Transverse colon (tissue), 4 donors: ENCODE data around the gene ANXA2R. TPM values are rescaled to one million over a fixed set of nuclear protein-coding genes. Genes with fewer than 3 reads are reported as not detected.

Source experiments
- DNase-seq: peaks from one replicate; pipeline ENCODE4 v3.0.0-alpha.2; 2019
- H3K27ac ChIP-seq, 4 donors: fragments of 200-600 bp; sonication (generic); 2 replicates each; pipeline ENCODE4 v1.5.1; 2016 to 2018; ENCODE audit warnings: inconsistent platforms in 4 of 4
- H3K27me3 ChIP-seq: fragments of 200-600 bp; sonication (generic); 2 replicates; pipeline ENCODE4 v1.5.1; 2017; ENCODE audit warnings: inconsistent platforms
- H3K36me3 ChIP-seq, 4 donors: fragments of 200-600 bp; sonication (generic); 2 replicates each; pipeline ENCODE4 v1.5.1; 2017 to 2019; ENCODE audit warnings: inconsistent platforms in 4 of 4
- H3K4me1 ChIP-seq, 4 donors: fragments of 200-600 bp; sonication (generic); 2 replicates each; pipeline ENCODE4 v1.5.1; 2017 to 2020; ENCODE audit warnings: inconsistent platforms in 4 of 4
- H3K4me3 ChIP-seq, 4 donors: fragments of 200-600 bp; sonication (generic); 1 replicate in 1 of 4; 2 replicates in 3 of 4; pipeline versions ENCODE4 v1.5.1 to v1.6.1; 2017 to 2019; ENCODE audit warnings: inconsistent platforms in 4 of 4
- H3K9me3 ChIP-seq, 2 donors: fragments of 200-600 bp; sonication (generic); 2 replicates each; pipeline ENCODE4 v1.5.1; 2017 to 2019; ENCODE audit warnings: inconsistent platforms in 2 of 2
- CTCF ChIP-seq, 5 experiments: fragments of 200-600 bp in 3 of 5; fragments of 450-650 bp in 2 of 5; sonication (generic) in 3 of 5; IDR thresholded peaks; 1 replicate in 2 of 5; 2 replicates in 3 of 5; pipeline ENCODE4 v1.5.1; 2016 to 2017; ENCODE audit warnings: antibody characterized with exemption in 5 of 5, inconsistent platforms in 3 of 5, mild to moderate bottlenecking in 2 of 5, moderate library complexity in 1 of 5
- EP300 ChIP-seq: sonication (generic); formaldehyde crosslinking; IDR thresholded peaks from one replicate; pipeline ENCODE4 v1.6.1; 2017; ENCODE audit warnings: antibody characterized with exemption, low read depth
- POLR2A ChIP-seq: fragments of 450-650 bp; IDR thresholded peaks from one replicate; pipeline ENCODE4 v1.6.1; 2016; ENCODE audit warnings: antibody characterized with exemption, mild to moderate bottlenecking, moderate library complexity
- POLR2AphosphoS5 ChIP-seq, 3 donors: sonication (generic); formaldehyde crosslinking; IDR thresholded peaks; one replicate each; pipeline ENCODE4 v1.6.1; 2016; ENCODE audit warnings: antibody characterized with exemption in 3 of 3
- WGBS, 2 donors: methylation state at CpG; one replicate each; pipeline ENCODE4 v1.1.5; 2018; ENCODE audit warnings: low coverage in 1 of 2; 5-methylcytosine and 5-hydroxymethylcytosine counted together
- in situ Hi-C, 4 donors: fragments of 200-750 bp; cut with MboI; loops; one replicate each; pipeline versions ENCODE4 v1.15.0 to v1.15.1; 2017; ENCODE audit warnings: low sequenced_read_pairs in 3 of 4, low pct_ligation_motif_present in 1 of 4, low pct_unique_long_range_greater_than_20kb in 1 of 4
- intact Hi-C: fragments of 100-400 bp; cut with DNase I; formaldehyde crosslinking; loops from one replicate; pipeline ENCODE4 v1.15.1; 2023; ENCODE audit warnings: low total_unique reads
- total RNA-seq, 4 donors: library from RNA; depleted of rRNA; stranded (reverse); fragments of >200 nt; gene quantifications; one replicate each; pipeline ENCODE4 v1.1.0, GENCODE V29; 2016

ANXA2R gene
- total RNA-seq, 4 donors from 2014 or later: 0.75 to 4.4 (median 2.0) TPM

DNA sequence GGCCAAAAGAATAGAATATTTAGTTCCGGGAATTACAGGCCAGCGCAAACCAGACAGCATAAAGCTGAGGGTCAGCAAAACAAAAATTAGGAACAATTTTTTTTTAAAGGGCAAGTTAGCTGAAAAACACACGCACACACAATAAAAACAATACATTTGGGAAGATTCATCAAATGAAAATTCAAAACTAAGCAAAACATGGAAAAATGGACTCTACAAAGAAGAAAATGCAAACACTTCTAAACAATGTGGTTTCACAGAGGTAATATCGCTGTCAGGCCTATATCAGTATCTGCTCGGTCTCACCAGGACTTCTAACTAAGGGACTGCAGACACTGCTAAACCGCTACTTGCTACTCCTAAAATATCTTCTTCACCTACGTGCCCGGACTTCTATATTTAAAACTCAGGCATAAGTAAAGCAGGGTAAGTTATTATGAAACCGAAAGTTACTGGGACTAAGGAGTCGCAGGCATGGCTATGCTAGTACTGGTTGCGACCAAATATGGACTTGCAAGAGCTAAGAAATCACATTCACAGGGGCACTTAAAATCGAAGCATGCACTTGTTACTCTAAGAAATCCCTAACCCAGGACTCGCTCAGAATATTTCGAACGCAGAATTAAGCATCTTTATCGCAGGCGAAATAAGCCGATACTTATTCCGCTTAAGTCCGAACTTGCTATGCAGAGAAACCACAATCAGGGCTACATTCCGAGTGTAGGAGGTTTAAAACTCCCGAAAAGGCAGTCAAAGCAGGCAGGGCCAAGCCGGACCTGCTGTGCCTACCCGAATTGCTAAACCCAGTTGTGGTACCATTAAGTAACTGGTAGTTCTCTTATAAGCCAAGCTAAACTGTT lies 2.3 kb downstream of the ANXA2R start:
- peak; percentile 20 for DNase-seq
- in situ Hi-C loops (no loop called here), intact Hi-C loops (no loop called here)
- TF ChIP-seq CTCF (IDR thresholded peaks at IDR 0.05) (no peak), EP300 (no peak), POLR2AphosphoS5 (IDR thresholded peaks at IDR 0.05) (peak in 2 of 3 donors; percentile 16 to 31), POLR2A (no peak)
- Histone ChIP-seq H3K27me3 (peaks cover 89% of the 10 kb centered on the region), H3K27ac (peak overlapping the region; percentile 69 to 94 (median 92)), H3K4me1 (peaks cover 0 to 52% (median 19%) of the 10 kb centered on the region in 4 donors), H3K9me3 (no peaks in the 10 kb centered on the region), H3K36me3 (no peaks in the 10 kb centered on the region), H3K4me3 (peak overlapping the region in 3 of 4 donors; percentile 13 to 69 (median 16))
- WGBS, 2 donors: 28 to 31% methylated on average over 15 to 24 of the region's 24 CpGs

- intact Hi-C loops: no loop called here
- H3K4me1 ChIP-seq: peaks cover 0 to 44% (median 11%) of the 10 kb centered on the region in 4 donors
- peak overlapping the region; percentile 69 to 94 (median 92) for H3K27ac ChIP-seq
- peaks cover 82% of the 10 kb centered on the region for H3K27me3 ChIP-seq
- no peak for TF ChIP-seq CTCF (IDR thresholded peaks at IDR 0.05)
- TF ChIP-seq POLR2AphosphoS5 (IDR thresholded peaks at IDR 0.05): peak in 2 of 3 donors; percentile 12 to 17
- 37 to 63% methylated on average over 10 to 36 of the region's 36 CpGs for WGBS, 2 donors
- in situ Hi-C loops: no loop called here
- peak overlapping the region in 3 of 4 donors; percentile 13 to 69 (median 16) for H3K4me3 ChIP-seq
- no peaks in the 10 kb centered on the region for H3K9me3 ChIP-seq
- no peaks in the 10 kb centered on the region for H3K36me3 ChIP-seq
- peak; percentile 18 for DNase-seq
These were observed 3.1 kb downstream of the ANXA2R start for GRCh38 chr5:43036856-43037635.

- peak overlapping the region in 1 of 4 donors; percentile 94 for H3K27ac ChIP-seq
These were observed 3.7 kb downstream of the ANXA2R start for GRCh38 chr5:43036409-43036808.

More at GRCh38 chr5:43036409-43036808, 3.7 kb downstream of the ANXA2R start:
- H3K4me1 ChIP-seq: peaks cover 0 to 44% (median 10%) of the 10 kb centered on the region in 4 donors
- no peak for TF ChIP-seq CTCF (IDR thresholded peaks at IDR 0.05)
- no peak for TF ChIP-seq POLR2AphosphoS5 (IDR thresholded peaks at IDR 0.05)
- TF ChIP-seq EP300: no peak
- TF ChIP-seq POLR2A: no peak
- H3K36me3 ChIP-seq: no peaks in the 10 kb centered on the region
- DNase-seq: no peak
- H3K27me3 ChIP-seq: peaks cover 75% of the 10 kb centered on the region
- no peaks in the 10 kb centered on the region for H3K9me3 ChIP-seq
- intact Hi-C loops (no loop called here), in situ Hi-C loops (no loop called here)
- H3K4me3 ChIP-seq: no peak overlapping the region
- WGBS, 2 donors: 56% methylated on average over 1 of the region's 1 CpG; no CpG with 5 or more reads in 1 of the 2 donors
